ENCODE measurements around the gene CORO2B. TPM values are rescaled to one million over a fixed set of nuclear protein-coding genes. Genes with fewer than 3 reads are reported as not detected.
"Not testable (repeated sequence)": the region's sequence is repeated elsewhere in the genome, so short reads cannot be mapped to it uniquely, and the experiment has no call there.

Gene CORO2B
- polyA plus RNA-seq, 3 donors, result 0.03 TPM; not detected in 2

DNA sequence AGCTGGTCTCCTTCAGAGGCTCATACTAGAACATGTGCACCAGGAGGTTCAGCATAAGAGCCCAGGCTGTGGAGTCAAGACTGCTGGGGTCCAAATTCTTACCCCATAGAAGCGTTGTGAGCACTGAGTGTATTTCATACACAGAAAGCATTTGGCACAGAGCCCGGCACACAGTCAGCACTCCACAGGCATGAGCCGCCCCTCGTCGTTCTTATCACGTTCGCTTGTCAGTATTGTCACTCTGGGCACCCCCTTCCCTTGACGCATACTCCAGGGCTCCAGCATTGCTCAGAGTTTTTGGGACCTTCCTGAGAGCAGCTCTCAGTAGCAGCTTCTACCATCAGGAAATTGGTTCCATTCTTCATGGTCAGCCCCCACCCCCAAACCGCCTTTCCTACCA is 25.2 kb downstream of the CORO2B start:
- no peak overlapping the region for H2AFZ ChIP-seq (ENCODE audit: insufficient read depth, low read depth, low read length, poor library complexity, severe bottlenecking)
- H3K79me2 ChIP-seq (ENCODE audit: insufficient read depth, low read length), result no peaks in the 10 kb centered on the region
- Mint-ChIP-seq H3K4me3 (no peak overlapping the region), H3K27me3 (ENCODE audit: low read depth in 3 of 3) (peaks cover 0 to 3% (median 1%) of the 10 kb centered on the region in 3 donors), H3K4me1 (no peaks in the 10 kb centered on the region), H3K9me3 (peaks cover 5 to 12% (median 9%) of the 10 kb centered on the region in 7 donors), H3K27ac (no peak overlapping the region), H3K36me3 (no peaks in the 10 kb centered on the region)
- no peaks in the 10 kb centered on the region for H3K36me3 ChIP-seq (replicated peaks in 1 of 2; ENCODE audit: control insufficient read depth in 1 of 2, insufficient read depth in 2 of 2, low read length in 2 of 2)
- TF ChIP-seq, protein P1, sequence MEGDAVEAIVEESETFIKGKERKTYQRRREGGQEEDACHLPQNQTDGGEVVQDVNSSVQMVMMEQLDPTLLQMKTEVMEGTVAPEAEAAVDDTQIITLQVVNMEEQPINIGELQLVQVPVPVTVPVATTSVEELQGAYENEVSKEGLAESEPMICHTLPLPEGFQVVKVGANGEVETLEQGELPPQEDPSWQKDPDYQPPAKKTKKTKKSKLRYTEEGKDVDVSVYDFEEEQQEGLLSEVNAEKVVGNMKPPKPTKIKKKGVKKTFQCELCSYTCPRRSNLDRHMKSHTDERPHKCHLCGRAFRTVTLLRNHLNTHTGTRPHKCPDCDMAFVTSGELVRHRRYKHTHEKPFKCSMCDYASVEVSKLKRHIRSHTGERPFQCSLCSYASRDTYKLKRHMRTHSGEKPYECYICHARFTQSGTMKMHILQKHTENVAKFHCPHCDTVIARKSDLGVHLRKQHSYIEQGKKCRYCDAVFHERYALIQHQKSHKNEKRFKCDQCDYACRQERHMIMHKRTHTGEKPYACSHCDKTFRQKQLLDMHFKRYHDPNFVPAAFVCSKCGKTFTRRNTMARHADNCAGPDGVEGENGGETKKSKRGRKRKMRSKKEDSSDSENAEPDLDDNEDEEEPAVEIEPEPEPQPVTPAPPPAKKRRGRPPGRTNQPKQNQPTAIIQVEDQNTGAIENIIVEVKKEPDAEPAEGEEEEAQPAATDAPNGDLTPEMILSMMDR (IDR thresholded peaks at IDR 0.05), result no peak
- H3K4me3 ChIP-seq (replicated peaks in 1 of 3; ENCODE audit: low read depth in 2 of 3, low read length in 3 of 3), result no peak overlapping the region
- WGBS (ENCODE audit: insufficient coverage), result 99% methylated on average over 8 of the region's 9 CpGs
- no peak overlapping the region for H3K4me2 ChIP-seq (replicated peaks; ENCODE audit: extremely low read depth, low read length, poor library complexity, severe bottlenecking)
- H3K9me3 ChIP-seq (replicated peaks in 1 of 2; ENCODE audit: control insufficient read depth in 1 of 2, insufficient read depth in 1 of 2, low read length in 2 of 2), result peaks cover 6 to 10% of the 10 kb centered on the region in 2 donors
- DNase-seq, result no peak
- no peak overlapping the region for H3K27ac ChIP-seq (ENCODE audit: low read depth in 1 of 2, low read length in 2 of 2)
- no peaks in the 10 kb centered on the region for H4K20me1 ChIP-seq (ENCODE audit: insufficient read depth, low read length)
- no peak overlapping the region for H3K9ac ChIP-seq (ENCODE audit: insufficient read depth, low read length, poor library complexity, severe bottlenecking)
- intact Hi-C loops (cut with micrococcal nuclease), result no loop called here
- H3K4me1 ChIP-seq (ENCODE audit: control insufficient read depth in 1 of 2, insufficient read depth in 2 of 2, low read length in 2 of 2), result no peaks in the 10 kb centered on the region
- no peaks in the 10 kb centered on the region for H3K27me3 ChIP-seq (ENCODE audit: control insufficient read depth in 2 of 2, insufficient read depth in 2 of 2, low read length in 2 of 2)

DNA sequence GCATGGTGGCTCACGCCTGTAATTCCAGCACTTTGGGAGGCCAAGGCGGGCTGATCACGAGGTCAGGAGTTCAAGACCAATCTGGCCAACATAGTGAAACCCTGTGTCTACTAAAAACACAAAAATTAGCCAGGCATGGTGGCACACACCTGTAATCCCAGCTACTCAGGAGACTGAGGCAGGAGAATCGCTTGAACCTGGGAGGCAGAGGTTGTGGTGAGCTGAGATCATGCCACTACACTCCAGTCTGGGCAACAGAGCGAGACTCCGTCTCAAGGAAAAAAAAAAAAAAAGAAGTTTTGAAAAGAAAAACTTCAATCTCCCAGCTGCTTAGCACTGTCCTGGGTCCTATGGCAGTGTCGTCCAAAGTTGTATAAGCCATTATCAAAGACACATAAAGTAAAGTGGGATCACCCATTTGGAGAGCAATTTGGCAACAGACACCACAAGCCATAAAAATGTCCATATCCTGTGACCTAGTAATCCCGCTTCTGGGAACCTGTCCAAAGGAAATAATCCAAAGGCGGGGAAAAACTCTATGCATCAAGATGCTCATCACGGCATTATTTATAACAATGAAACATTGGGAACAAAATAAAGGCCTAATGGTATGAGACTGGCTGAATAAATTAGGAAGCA is 26.2 kb downstream of the CORO2B start:
- H3K4me1 ChIP-seq (ENCODE audit: control insufficient read depth in 1 of 2, insufficient read depth in 2 of 2, low read length in 2 of 2); DNase-seq; H3K4me3 ChIP-seq (replicated peaks in 1 of 3; ENCODE audit: low read depth in 2 of 3, low read length in 3 of 3); H3K27me3 Mint-ChIP-seq (ENCODE audit: low read depth in 3 of 3); H3K79me2 ChIP-seq (ENCODE audit: insufficient read depth, low read length); H3K4me1 Mint-ChIP-seq; H3K27ac ChIP-seq (ENCODE audit: low read depth in 1 of 2, low read length in 2 of 2); H4K20me1 ChIP-seq (ENCODE audit: insufficient read depth, low read length); H2AFZ ChIP-seq (ENCODE audit: insufficient read depth, low read depth, low read length, poor library complexity, severe bottlenecking); H3K36me3 Mint-ChIP-seq; H3K9ac ChIP-seq (ENCODE audit: insufficient read depth, low read length, poor library complexity, severe bottlenecking); H3K27ac Mint-ChIP-seq; H3K36me3 ChIP-seq (replicated peaks in 1 of 2; ENCODE audit: control insufficient read depth in 1 of 2, insufficient read depth in 2 of 2, low read length in 2 of 2); intact Hi-C loops (cut with micrococcal nuclease); H3K27me3 ChIP-seq (ENCODE audit: control insufficient read depth in 2 of 2, insufficient read depth in 2 of 2, low read length in 2 of 2); H3K4me3 Mint-ChIP-seq; H3K4me2 ChIP-seq (replicated peaks; ENCODE audit: extremely low read depth, low read length, poor library complexity, severe bottlenecking): not testable (repeated sequence)
- 96% methylated on average over 3 of the region's 10 CpGs for WGBS (ENCODE audit: insufficient coverage)
- peaks cover 6 to 10% of the 10 kb centered on the region in 2 donors for H3K9me3 ChIP-seq (replicated peaks in 1 of 2; ENCODE audit: control insufficient read depth in 1 of 2, insufficient read depth in 1 of 2, low read length in 2 of 2)
- H3K9me3 Mint-ChIP-seq, result peaks cover 5 to 12% (median 9%) of the 10 kb centered on the region in 7 donors

Data from CD14-positive monocyte (primary cell).